SU-DHL-6 (cell line): ENCODE data around the gene FBF1.

Experiments used
- H2AFZ ChIP-seq: fragments of 200-600 bp; sonication (generic); 2 replicates; pipeline ENCODE4 v1.6.1; 2014; ENCODE audit warnings: low read depth, mild to moderate bottlenecking, moderate library complexity, mixed read lengths, antibody characterized with exemption, low read length; ENCODE audit not compliant: severe bottlenecking
- H3F3A ChIP-seq: fragments of 200-600 bp; shearing (Covaris generic); 2 replicates; pipeline ENCODE4 v1.6.0; 2016; ENCODE audit warnings: antibody characterized with exemption, mild to moderate bottlenecking; ENCODE audit not compliant: insufficient read depth
- H3K27ac ChIP-seq: fragments of 200-600 bp; sonication (generic); 2 replicates; pipeline ENCODE4 v1.5.1; 2016; ENCODE audit warnings: low read depth, mild to moderate bottlenecking, low read length, moderate library complexity, mixed read lengths
- H3K27me3 ChIP-seq: fragments of 200-600 bp; sonication (generic), shearing (Covaris generic); 2 replicates; pipeline ENCODE4 v1.6.0; 2014; ENCODE audit warnings: mild to moderate bottlenecking, low read length
- H3K36me3 ChIP-seq: fragments of 200-600 bp; sonication (generic); 2 replicates; pipeline ENCODE4 v1.6.1; 2014; ENCODE audit warnings: mild to moderate bottlenecking, low read length, mixed read lengths
- H3K4me2 ChIP-seq: fragments of 300-600, 200-600 bp; shearing (Covaris generic), sonication (generic); 2 replicates; pipeline ENCODE4 v1.6.0; 2014; ENCODE audit warnings: low read length, low read depth, mild to moderate bottlenecking; ENCODE audit not compliant: poor library complexity, severe bottlenecking
- H3K4me3 ChIP-seq: fragments of 200-600 bp; sonication (generic); 2 replicates; pipeline ENCODE4 v1.5.1; 2014; ENCODE audit warnings: antibody characterized with exemption, low read length, mild to moderate bottlenecking, mixed read lengths; ENCODE audit not compliant: insufficient read depth, poor library complexity, severe bottlenecking
- H3K79me2 ChIP-seq: fragments of 200-600 bp; sonication (generic); 2 replicates; pipeline ENCODE4 v1.6.1; 2014; ENCODE audit warnings: mild to moderate bottlenecking, low read length, moderate library complexity; ENCODE audit not compliant: insufficient read depth
- H3K9ac ChIP-seq: fragments of 200-600 bp; sonication (generic); 2 replicates; pipeline ENCODE4 v1.7.0; 2014; ENCODE audit warnings: mild to moderate bottlenecking, low read length
- H3K9me2 ChIP-seq: fragments of 200-600 bp; sonication (generic); replicated peaks from 2 replicates; pipeline ENCODE4 v1.6.1; 2014; ENCODE audit warnings: low read length; ENCODE audit not compliant: insufficient read depth
- H3K9me3 ChIP-seq: fragments of 200-600 bp; sonication (generic); 2 replicates; pipeline ENCODE4 v1.6.1; 2014; ENCODE audit warnings: low read length, mixed read lengths; ENCODE audit not compliant: insufficient read depth
- H4K20me1 ChIP-seq: fragments of 200-600 bp; sonication (generic); 2 replicates; pipeline ENCODE4 v1.6.1; 2014; ENCODE audit warnings: low read depth, mild to moderate bottlenecking, antibody characterized with exemption, low read length, moderate library complexity, mixed read lengths
- CTCF ChIP-seq: fragments of 200-600 bp; sonication (generic); IDR thresholded peaks from one replicate; pipeline ENCODE4 v1.5.1; 2017; ENCODE audit warnings: antibody characterized with exemption, mild to moderate bottlenecking, low read length, moderate library complexity; ENCODE audit not compliant: insufficient read depth, poor library complexity, severe bottlenecking
- EZH2phosphoT487 ChIP-seq: fragments of 200-600 bp; sonication (generic), shearing (Covaris generic); conservative IDR thresholded peaks from 2 replicates; pipeline ENCODE4 v1.6.1; 2018; ENCODE audit warnings: mild to moderate bottlenecking, antibody characterized with exemption, low read length, moderate library complexity, mixed read lengths

The FBF1 gene

GRCh38 chr17:75878174-75878998 is 62.5 kb downstream of the FBF1 start, which contains the start of gene TRIM47:
Gene TRIM47 (minus strand): TSS chr17:75878581. CDS start chr17:75878548, 33 bp downstream.
- Histone ChIP-seq H3K79me2 (no peaks in the 10 kb centered on the region), H3F3A (no peaks in the 10 kb centered on the region), H3K9ac (no peak within 1 kb of the TSS), H3K36me3 (no peaks in the 10 kb centered on the region), H3K9me3 (no peaks in the 10 kb centered on the region), H3K4me2 (peak within 1 kb of the TSS; percentile 33), H3K9me2 (no peaks in the 10 kb centered on the region), H2AFZ (peak within 1 kb of the TSS; percentile 38), H4K20me1 (no peaks in the 10 kb centered on the region), H3K27ac (no peak within 1 kb of the TSS), H3K27me3 (no peaks in the 10 kb centered on the region), H3K4me3 (no peak within 1 kb of the TSS)
- TF ChIP-seq CTCF (no peak), EZH2phosphoT487 (no peak)

- Histone ChIP-seq H3K79me2 (no peaks in the 10 kb centered on the region), H3K9ac (no peak overlapping the region), H3K4me3 (no peak overlapping the region), H2AFZ (peak overlapping the region; percentile 38), H3K36me3 (no peaks in the 10 kb centered on the region), H3K9me3 (no peaks in the 10 kb centered on the region), H3K9me2 (no peaks in the 10 kb centered on the region), H3K27ac (no peak overlapping the region), H3K27me3 (no peaks in the 10 kb centered on the region), H3K4me2 (peak overlapping the region; percentile 33), H3F3A (no peaks in the 10 kb centered on the region), H4K20me1 (no peaks in the 10 kb centered on the region)
- no peak for TF ChIP-seq EZH2phosphoT487
- TF ChIP-seq CTCF: no peak
These were observed 63.1 kb downstream of the FBF1 start for GRCh38 chr17:75877752-75878173.

- TF ChIP-seq EZH2phosphoT487: no peak
- no peak for TF ChIP-seq CTCF
- no peaks in the 10 kb centered on the region for H3K36me3 ChIP-seq
- peak overlapping the region; percentile 33 for H3K4me2 ChIP-seq
- no peak overlapping the region for H3K9ac ChIP-seq
- no peaks in the 10 kb centered on the region for H4K20me1 ChIP-seq
- no peaks in the 10 kb centered on the region for H3K9me3 ChIP-seq
- peak overlapping the region; percentile 38 for H2AFZ ChIP-seq
- no peaks in the 10 kb centered on the region for H3F3A ChIP-seq
- no peaks in the 10 kb centered on the region for H3K79me2 ChIP-seq
- H3K4me3 ChIP-seq: no peak overlapping the region
- no peak overlapping the region for H3K27ac ChIP-seq
- no peaks in the 10 kb centered on the region for H3K9me2 ChIP-seq
- H3K27me3 ChIP-seq: no peaks in the 10 kb centered on the region
These were observed 63.7 kb downstream of the FBF1 start for GRCh38 chr17:75876938-75877751.
